ENCODE data around the gene TRAF7.

DNA sequence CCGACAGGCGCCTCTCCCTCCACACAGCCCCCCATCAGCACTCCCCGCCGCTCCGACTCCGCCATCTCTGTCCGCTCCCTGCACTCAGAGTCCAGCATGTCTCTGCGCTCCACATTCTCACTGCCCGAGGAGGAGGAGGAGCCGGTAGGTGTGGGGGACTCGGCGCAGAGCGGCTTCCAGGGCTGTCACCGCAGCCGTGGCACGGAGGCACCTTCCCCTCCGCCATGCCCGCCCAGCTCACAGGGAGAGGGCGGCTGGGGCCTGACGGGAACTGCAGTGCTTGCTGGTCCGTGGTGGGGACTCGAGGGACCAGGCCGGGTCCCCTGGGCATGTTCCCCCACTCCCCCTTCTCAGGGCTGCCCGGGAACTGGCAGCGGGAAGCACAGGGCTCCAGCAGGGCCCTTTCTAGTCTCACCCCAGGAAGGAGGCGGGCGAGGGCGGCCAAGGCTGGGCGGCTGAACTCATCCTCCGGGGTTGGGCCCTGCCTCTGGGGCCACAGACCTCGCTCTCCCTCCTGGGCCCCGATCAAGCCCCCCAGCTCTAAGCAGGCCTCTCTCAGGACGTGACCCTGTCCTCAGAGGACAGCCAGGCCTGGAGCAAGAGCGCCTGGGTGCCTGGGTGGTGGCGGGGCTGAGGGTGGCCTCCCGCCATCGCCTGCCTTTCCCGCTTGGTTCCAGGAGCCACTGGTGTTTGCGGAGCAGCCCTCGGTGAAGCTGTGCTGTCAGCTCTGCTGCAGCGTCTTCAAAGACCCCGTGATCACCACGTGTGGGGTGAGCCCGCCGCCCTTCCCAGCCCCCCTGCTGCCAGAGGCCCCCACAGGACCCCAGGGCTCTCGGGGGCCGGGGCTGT, 15.2 kb downstream of the TRAF7 start:
- TF ChIP-seq, protein P1, sequence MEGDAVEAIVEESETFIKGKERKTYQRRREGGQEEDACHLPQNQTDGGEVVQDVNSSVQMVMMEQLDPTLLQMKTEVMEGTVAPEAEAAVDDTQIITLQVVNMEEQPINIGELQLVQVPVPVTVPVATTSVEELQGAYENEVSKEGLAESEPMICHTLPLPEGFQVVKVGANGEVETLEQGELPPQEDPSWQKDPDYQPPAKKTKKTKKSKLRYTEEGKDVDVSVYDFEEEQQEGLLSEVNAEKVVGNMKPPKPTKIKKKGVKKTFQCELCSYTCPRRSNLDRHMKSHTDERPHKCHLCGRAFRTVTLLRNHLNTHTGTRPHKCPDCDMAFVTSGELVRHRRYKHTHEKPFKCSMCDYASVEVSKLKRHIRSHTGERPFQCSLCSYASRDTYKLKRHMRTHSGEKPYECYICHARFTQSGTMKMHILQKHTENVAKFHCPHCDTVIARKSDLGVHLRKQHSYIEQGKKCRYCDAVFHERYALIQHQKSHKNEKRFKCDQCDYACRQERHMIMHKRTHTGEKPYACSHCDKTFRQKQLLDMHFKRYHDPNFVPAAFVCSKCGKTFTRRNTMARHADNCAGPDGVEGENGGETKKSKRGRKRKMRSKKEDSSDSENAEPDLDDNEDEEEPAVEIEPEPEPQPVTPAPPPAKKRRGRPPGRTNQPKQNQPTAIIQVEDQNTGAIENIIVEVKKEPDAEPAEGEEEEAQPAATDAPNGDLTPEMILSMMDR (IDR thresholded peaks at IDR 0.05; ENCODE audit: insufficient read depth, low read length, poor library complexity, severe bottlenecking) = no peak
- no peak for TF ChIP-seq EZH2phosphoT487 (conservative IDR thresholded peaks at IDR 0.05; ENCODE audit: low read length)
